ENCODE data around the gene BRAT1.
A peak's percentile ranks its signal among the peaks of the same experiment; 100 is the strongest.

Gene BRAT1

GRCh38 chr7:2509298-2509906 lies 45.9 kb downstream of the BRAT1 start:
- DNase-seq: no peak

- DNase-seq: peak in 1 of 2 donors; percentile 80
Observed at GRCh38 chr7:2508327-2509215, 46.8 kb downstream of the BRAT1 start.

GRCh38 chr7:2507917-2508306 lies 47.4 kb downstream of the BRAT1 start:
- DNase-seq: no peak

- no peak for DNase-seq
Observed at GRCh38 chr7:2507208-2507916, 48.0 kb downstream of the BRAT1 start.

- no peak for DNase-seq
Observed at GRCh38 chr7:2505401-2505800, 49.9 kb downstream of the BRAT1 start.

GRCh38 chr7:2504889-2505375 lies 50.4 kb downstream of the BRAT1 start:
- DNase-seq: no peak

GRCh38 chr7:2504128-2504888 lies 51.0 kb downstream of the BRAT1 start:
- DNase-seq: no peak

- DNase-seq: no peak
Observed at GRCh38 chr7:2503056-2503941, 52.0 kb downstream of the BRAT1 start.

- no peak for DNase-seq
Observed at GRCh38 chr7:2502647-2502966, 52.7 kb downstream of the BRAT1 start.

- no peak for DNase-seq
Observed at GRCh38 chr7:2501947-2502646, 53.2 kb downstream of the BRAT1 start.

- no peak for DNase-seq
Observed at GRCh38 chr7:2500701-2501100, 54.6 kb downstream of the BRAT1 start.

- DNase-seq: no peak
Observed at GRCh38 chr7:2499719-2500430, 55.4 kb downstream of the BRAT1 start.

- DNase-seq: no peak
Observed at GRCh38 chr7:2499181-2499580, 56.1 kb downstream of the BRAT1 start.

- no peak for DNase-seq
Observed at GRCh38 chr7:2498708-2499107, 56.6 kb downstream of the BRAT1 start.

- peak in 1 of 2 donors; percentile 41 for DNase-seq
Observed at GRCh38 chr7:2497500-2498336, 57.6 kb downstream of the BRAT1 start.

GRCh38 chr7:2497065-2497464 lies 58.3 kb downstream of the BRAT1 start:
- DNase-seq: no peak

GRCh38 chr7:2496375-2496774 lies 58.9 kb downstream of the BRAT1 start:
- no peak for DNase-seq

- DNase-seq: no peak
Observed at GRCh38 chr7:2495418-2496299, 59.7 kb downstream of the BRAT1 start.

Data from bone marrow (tissue), 2 donors.